SK-N-MC (cell line): ENCODE measurements around the gene RALA.

Experiments
- EZH2 ChIP-seq: fragments of 200-600 bp; sonication (generic); IDR thresholded peaks from one replicate; pipeline ENCODE4 v1.6.1; 2017; ENCODE audit warnings: antibody characterized with exemption
- POLR2AphosphoS5 ChIP-seq: IDR thresholded peaks from 2 replicates; pipeline ENCODE4 v1.6.1; 2012; ENCODE audit warnings: mild to moderate bottlenecking, low read depth, low read length, borderline replicate concordance

GRCh38 chr7:39621784-39622411 is 1.5 kb upstream of the RALA start:
- TF ChIP-seq EZH2 = no peak
- no peak for TF ChIP-seq POLR2AphosphoS5
